ENCODE results near the gene AOPEP. TPM values are rescaled to one million over a fixed set of nuclear protein-coding genes. Genes with fewer than 3 reads are reported as not detected.

The AOPEP gene
- total and polyA plus RNA-seq, 9 of the 15 experiments (the other 6 are each of a cell fraction or from before 2014, with no cell fraction given), result 4.5 to 19.3 (median 13.5) TPM

- no peak for TF ChIP-seq AFF4 (CRISPR knock-in tag; IDR thresholded peaks at IDR 0.05)
- no peak for TF ChIP-seq ZNF217 (CRISPR knock-in tag; IDR thresholded peaks at IDR 0.05)
Measured at GRCh38 chr9:94956731-94957130, 230.2 kb downstream of the AOPEP start (continued).

GRCh38 chr9:94960964-94961363 is 234.5 kb downstream of the AOPEP start:
- H3K9me3 ChIP-seq (replicated peaks; ENCODE audit: control insufficient read depth, insufficient read depth, low read depth, low read length), result no peaks in the 10 kb centered on the region
- H4K20me1 ChIP-seq (replicated peaks; ENCODE audit: control insufficient read depth, insufficient read depth, low read length), result no peaks in the 10 kb centered on the region
- H3K79me2 ChIP-seq (ENCODE audit: control insufficient read depth, insufficient read depth, low read length), result no peaks in the 10 kb centered on the region
- no peak overlapping the region for H3K27ac ChIP-seq (ENCODE audit: extremely low read depth, low read depth, low read length)
- H2AFZ ChIP-seq (ENCODE audit: low read depth, low read length), result no peak overlapping the region
- H3K4me1 ChIP-seq (replicated peaks in 1 of 2; ENCODE audit: control insufficient read depth in 2 of 2, insufficient read depth in 2 of 2, low read length in 2 of 2), result no peaks in the 10 kb centered on the region
- in situ Hi-C loops (cut with MboI) (no loop called here), intact Hi-C loops (cut with micrococcal nuclease) (no loop called here)
- no peak overlapping the region for H3K4me2 ChIP-seq (ENCODE audit: insufficient read depth, low read length)
- no peaks in the 10 kb centered on the region for H3K27me3 ChIP-seq (ENCODE audit: control insufficient read depth in 2 of 2, insufficient read depth in 2 of 2, low read length in 2 of 2)
- H3K9me1 ChIP-seq (ENCODE audit: control insufficient read depth, insufficient read depth, low read length), result no peaks in the 10 kb centered on the region
- FAIRE-seq (no peak), ATAC-seq (no peak), DNase-seq (ENCODE audit: extremely low read depth in 1 of 4, low spot score in 3 of 4) (no peak)
- no peaks in the 10 kb centered on the region; the same call in 2 of the 3 replicates for H3K36me3 ChIP-seq (ENCODE audit: control insufficient read depth, insufficient read depth, low read length)
- H3K4me3 ChIP-seq, result no peak overlapping the region
- H3K9ac ChIP-seq (ENCODE audit: insufficient read depth in 1 of 2, low read depth in 2 of 2, low read length in 2 of 2), result no peak overlapping the region
- no TSS peak for BruUV-seq (replicated peaks)
- ChIA-PET CTCF (ENCODE audit: low intra/inter-chr PET ratio) (no interaction called here), POLR2A (no interaction called here)
- TF ChIP-seq THRA (IDR thresholded peaks at IDR 0.05) (no peak), E2F6 (IDR thresholded peaks at IDR 0.05; ENCODE audit: borderline replicate concordance in 1 of 2, extremely low read depth in 1 of 2, insufficient read depth in 1 of 2, insufficient read length in 1 of 2, low read depth in 1 of 2, low read length in 1 of 2, poor library complexity in 1 of 2, severe bottlenecking in 1 of 2) (no peak)
- no CpG with 5 or more reads among the region's 5 CpGs for whole genome bisulfite sequencing (ENCODE audit: insufficient coverage, low coverage, missing lambda C conversion rate)

Measured in K562 (cell line).